ENCODE data around the gene GNAI3.

GNAI3 gene

GRCh38 chr1:109517337-109517736 is 31.1 kb upstream of the GNAI3 start:
- in situ Hi-C loops (cut with HindIII; ENCODE audit: low pct_ligation_motif_present, low sequenced_read_pairs) = no loop called here
- H3K4me3 ChIP-seq (ENCODE audit: low read depth, low read length) = no peak overlapping the region
- H3K36me3 ChIP-seq (replicated peaks) = no peaks in the 10 kb centered on the region
- no peak for TF ChIP-seq CTCF (IDR thresholded peaks at IDR 0.05; ENCODE audit: low read depth, low read length, missing control alignments)
- H3K27me3 ChIP-seq (replicated peaks) = peaks cover 14% of the 10 kb centered on the region
- no peak overlapping the region for H3K27ac ChIP-seq
- no peak for DNase-seq

- in situ Hi-C loops (cut with HindIII; ENCODE audit: low pct_ligation_motif_present, low sequenced_read_pairs) = no loop called here
- no peak overlapping the region for H3K4me3 ChIP-seq (ENCODE audit: low read depth, low read length)
These were observed 27.1 kb upstream of the GNAI3 start for GRCh38 chr1:109521002-109521951.

GRCh38 chr1:109522026-109522425 is 26.4 kb upstream of the GNAI3 start:
- no peaks in the 10 kb centered on the region for H3K36me3 ChIP-seq (replicated peaks)
- TF ChIP-seq CTCF (IDR thresholded peaks at IDR 0.05; ENCODE audit: low read depth, low read length, missing control alignments) = no peak
- no peak overlapping the region for H3K27ac ChIP-seq
- H3K27me3 ChIP-seq (replicated peaks) = peaks cover 17% of the 10 kb centered on the region
- DNase-seq = no peak
- in situ Hi-C loops (cut with HindIII; ENCODE audit: low pct_ligation_motif_present, low sequenced_read_pairs) = no loop called here
- no peak overlapping the region for H3K4me3 ChIP-seq (ENCODE audit: low read depth, low read length)

More at GRCh38 chr1:109521002-109521951, 27.1 kb upstream of the GNAI3 start:
- Histone ChIP-seq H3K36me3 (replicated peaks) (no peaks in the 10 kb centered on the region), H3K27me3 (replicated peaks) (peaks cover 14% of the 10 kb centered on the region), H3K27ac (no peak overlapping the region)
- TF ChIP-seq CTCF (IDR thresholded peaks at IDR 0.05; ENCODE audit: low read depth, low read length, missing control alignments) = no peak
- DNase-seq = no peak

- Histone ChIP-seq H3K36me3 (replicated peaks) (no peaks in the 10 kb centered on the region), H3K27ac (no peak overlapping the region), H3K27me3 (replicated peaks) (peaks cover 19% of the 10 kb centered on the region), H3K4me3 (ENCODE audit: low read depth, low read length) (no peak overlapping the region)
- DNase-seq = no peak
- in situ Hi-C loops (cut with HindIII; ENCODE audit: low pct_ligation_motif_present, low sequenced_read_pairs) = no loop called here
- TF ChIP-seq CTCF (IDR thresholded peaks at IDR 0.05; ENCODE audit: low read depth, low read length, missing control alignments) = no peak
These were observed 24.7 kb upstream of the GNAI3 start for GRCh38 chr1:109523706-109524105.

- H3K4me3 ChIP-seq (ENCODE audit: low read depth, low read length) = no peak overlapping the region
- no peak for TF ChIP-seq CTCF (IDR thresholded peaks at IDR 0.05; ENCODE audit: low read depth, low read length, missing control alignments)
- DNase-seq = no peak
- no peaks in the 10 kb centered on the region for H3K36me3 ChIP-seq (replicated peaks)
- no peak overlapping the region for H3K27ac ChIP-seq
- in situ Hi-C loops (cut with HindIII; ENCODE audit: low pct_ligation_motif_present, low sequenced_read_pairs) = no loop called here
- peaks cover 5% of the 10 kb centered on the region for H3K27me3 ChIP-seq (replicated peaks)
These were observed 21.2 kb upstream of the GNAI3 start for GRCh38 chr1:109527098-109527811.
